H54 (cell line): ENCODE data around the gene SLC66A1.

ENCODE experiments used
- DNase-seq: peaks from one replicate; pipeline ENCODE4 v3.0.0; 2011; ENCODE audit warnings: low spot score, mixed read lengths; ENCODE audit not compliant: insufficient read length
- FAIRE-seq: peaks from 3 replicates; lab custom pipeline; 2011; peaks lifted over from hg19 to GRCh38; lab: Jason Lieb, UNC
- POLR2A ChIP-seq: IDR thresholded peaks from 2 replicates; pipeline ENCODE4 v1.6.1; 2011; ENCODE audit warnings: low read depth, mild to moderate bottlenecking, low read length

Gene SLC66A1

DNA sequence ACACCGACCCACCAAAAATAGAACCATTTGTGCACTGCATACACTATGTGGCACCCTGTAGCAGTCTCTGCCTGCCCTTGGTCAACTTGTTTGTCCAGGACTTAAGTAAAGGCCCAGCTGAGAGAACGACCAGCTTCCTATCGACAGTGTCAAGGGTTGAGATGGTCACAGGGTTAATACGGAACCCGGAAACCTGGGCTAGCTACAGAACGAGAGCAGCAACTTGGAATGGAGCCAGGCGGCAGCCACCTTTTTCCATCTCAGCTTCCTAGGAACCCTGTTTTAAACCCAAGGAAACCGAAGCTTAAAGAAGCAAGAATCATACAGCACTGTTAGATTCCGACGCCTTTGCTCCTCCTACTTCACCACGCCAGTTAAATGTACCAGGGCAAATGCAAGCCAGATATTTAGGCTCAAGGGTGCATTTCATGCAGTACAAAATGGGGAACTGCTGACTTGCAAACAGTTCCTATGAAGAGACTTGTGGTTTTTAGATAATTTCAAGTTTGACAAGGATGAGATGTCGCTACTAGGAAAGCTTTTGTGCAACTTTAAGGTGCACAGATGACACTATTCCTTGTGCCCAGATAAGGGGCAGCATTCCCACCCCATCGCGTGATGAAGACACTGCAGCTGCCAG is 35.5 kb downstream of the SLC66A1 start:
- FAIRE-seq, result no peak
- DNase-seq, result no peak
- TF ChIP-seq POLR2A, result no peak

DNA sequence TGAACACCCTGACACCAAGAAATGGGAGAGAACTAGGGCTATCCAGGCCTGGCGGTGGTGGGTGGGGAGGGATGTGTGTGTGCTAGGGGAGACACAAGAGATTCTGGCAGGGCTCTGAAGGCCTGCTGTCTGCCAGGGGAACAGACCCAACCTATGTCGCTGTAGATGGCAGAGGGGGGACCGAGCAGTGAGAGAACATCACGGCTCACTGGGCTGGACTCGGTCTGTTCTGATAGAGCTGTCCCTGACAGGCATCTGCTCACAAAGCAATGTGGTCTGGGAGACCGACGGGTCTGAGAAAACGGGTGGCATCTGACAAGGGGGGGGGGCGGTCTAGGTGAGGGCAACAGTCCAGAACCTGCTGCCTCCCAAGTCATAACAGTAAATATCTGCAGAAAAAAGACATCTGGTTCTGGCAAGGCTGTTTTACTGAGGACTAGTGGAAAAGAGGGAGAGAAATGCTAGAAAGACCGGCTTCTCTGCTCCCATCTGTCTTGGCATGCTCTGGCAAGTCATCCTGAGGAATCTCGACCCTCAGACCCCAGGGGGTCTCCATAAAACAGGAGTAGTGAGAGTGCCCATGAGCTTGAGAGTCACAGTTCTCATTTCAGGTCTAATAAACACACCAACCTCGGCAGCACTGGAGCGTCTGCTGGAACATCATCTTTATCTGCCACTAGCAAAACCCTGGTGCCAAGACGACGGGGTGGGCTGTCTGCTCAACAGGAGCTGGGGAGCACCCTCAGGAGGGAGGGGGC is 36.5 kb downstream of the SLC66A1 start:
- FAIRE-seq (no peak), DNase-seq (no peak)
- no peak for TF ChIP-seq POLR2A

DNA sequence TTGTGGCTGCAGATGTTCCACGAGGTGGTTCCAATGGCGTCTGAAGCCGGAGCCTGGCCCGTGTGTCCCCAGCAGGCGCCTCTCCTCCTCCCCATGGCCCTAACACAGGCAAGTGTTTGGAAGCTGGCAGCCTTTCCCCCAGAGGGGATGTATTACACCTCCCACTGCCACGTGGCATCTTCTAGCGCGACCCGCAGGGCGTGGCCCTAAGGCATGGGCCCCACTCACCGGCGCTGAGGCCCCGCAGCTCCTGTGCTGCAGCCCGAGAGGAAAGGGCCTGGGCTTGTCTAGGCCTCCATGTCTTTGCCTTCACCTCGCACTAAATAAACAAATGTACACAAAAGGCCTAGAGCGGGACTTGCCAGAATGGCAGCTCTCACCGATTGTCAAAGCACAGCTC is 37.9 kb downstream of the SLC66A1 start:
- DNase-seq, result no peak
- no peak for TF ChIP-seq POLR2A
- FAIRE-seq, result no peak

DNA sequence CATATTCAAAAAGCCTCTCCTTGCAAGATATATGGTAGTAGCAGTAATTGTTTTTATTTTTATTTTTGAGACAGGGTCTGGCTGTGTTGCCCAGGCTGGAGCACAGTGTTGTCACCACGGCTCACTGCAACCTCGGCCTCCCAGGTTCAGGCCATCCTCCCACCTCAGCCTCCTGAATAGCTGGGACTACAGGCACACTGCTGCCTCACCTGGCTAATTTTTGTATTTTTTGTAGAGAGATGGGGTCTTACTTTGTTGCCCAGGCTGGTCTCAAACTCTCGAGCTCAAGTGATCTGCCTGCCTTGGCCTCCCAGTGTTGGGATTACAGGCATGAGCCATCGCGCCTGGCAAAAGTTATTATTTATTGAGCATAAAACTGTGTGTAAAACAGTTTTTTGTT is 38.4 kb downstream of the SLC66A1 start:
- DNase-seq, result no peak
- TF ChIP-seq POLR2A, result no peak
- FAIRE-seq, result no peak

DNA sequence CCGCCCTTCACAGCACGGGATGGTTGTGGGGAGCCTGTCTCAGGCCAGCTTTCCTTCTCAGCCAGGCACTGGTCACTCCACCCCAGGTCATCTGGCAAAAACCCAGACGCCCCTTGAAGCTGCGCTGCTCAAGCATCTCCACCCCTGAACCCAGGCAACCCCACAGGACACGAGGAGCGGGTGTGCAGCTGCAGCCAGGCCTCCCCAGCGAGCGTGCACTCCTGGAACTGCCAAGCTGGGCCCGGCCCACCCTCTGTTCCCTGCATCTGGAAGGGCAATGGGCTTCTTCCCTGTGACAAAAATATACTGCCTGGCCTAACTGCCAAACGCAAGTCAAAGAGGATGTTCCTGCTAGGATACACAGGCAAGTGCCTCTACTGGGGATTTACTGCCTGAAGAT is 39.7 kb downstream of the SLC66A1 start:
- DNase-seq, result no peak
- no peak for TF ChIP-seq POLR2A
- no peak for FAIRE-seq

DNA sequence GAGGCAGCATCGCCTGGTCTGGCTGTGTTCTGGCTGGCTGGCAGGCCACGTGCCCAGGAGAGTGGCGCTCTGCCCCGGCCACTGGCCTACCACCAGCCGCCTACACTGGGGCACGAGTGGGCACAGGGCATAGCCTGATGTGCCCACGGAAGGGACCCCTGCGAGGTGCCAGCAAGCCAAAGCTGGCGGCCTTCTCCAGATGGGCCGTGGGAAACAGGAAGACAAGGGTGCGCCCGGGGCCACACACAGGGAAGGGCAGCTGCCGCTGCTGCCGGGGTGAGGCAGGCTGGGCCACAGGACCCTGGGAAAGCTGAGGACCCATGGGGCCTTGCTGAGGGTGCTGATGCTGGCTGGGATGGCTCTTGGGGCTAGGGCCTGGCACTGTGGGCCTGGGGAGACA is 40.7 kb downstream of the SLC66A1 start:
- no peak for TF ChIP-seq POLR2A
- DNase-seq (no peak), FAIRE-seq (no peak)

DNA sequence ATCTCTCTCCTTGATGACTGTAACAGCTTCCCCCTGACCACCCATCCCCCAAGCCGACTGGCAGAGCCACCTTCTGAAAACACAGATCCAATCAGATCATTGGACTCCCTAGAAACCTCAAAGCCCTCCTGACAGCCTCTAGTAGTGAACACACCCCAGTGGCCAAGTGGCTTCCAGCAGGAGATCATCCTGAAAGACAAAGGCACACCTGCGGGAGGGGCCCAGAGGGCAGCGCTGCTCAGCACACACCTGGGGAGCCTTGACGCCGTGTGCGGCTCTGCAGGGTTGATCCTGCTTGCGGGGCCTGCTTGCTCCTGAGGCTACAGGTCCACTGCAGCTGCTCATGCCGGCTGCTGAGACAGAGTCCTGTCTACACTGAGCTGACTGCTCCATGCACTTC is 41.5 kb downstream of the SLC66A1 start:
- no peak for FAIRE-seq
- no peak for TF ChIP-seq POLR2A
- no peak for DNase-seq

DNA sequence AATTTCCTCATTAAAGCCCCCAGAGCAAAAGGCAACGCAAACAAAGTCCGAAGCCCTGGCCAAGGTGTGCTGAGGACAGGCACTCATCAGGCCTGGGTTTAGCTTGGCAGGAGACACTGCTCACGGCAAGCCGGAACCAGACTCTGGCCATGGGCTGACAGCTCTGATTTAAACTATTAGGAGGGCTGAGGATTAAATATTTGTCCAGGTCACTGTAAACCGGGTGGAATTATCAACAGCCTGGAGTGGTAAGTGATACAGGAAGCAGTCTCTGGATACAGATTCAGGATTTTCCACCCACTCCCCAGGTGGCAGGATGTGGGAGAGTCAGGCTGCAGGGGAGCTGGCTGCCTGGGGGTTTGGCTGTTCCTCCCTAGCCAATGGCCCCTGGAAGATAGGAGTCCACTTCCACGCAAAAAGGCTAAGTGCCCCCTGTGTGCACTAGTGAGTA is 42.4 kb downstream of the SLC66A1 start:
- TF ChIP-seq POLR2A, result no peak
- no peak for DNase-seq
- no peak for FAIRE-seq

DNA sequence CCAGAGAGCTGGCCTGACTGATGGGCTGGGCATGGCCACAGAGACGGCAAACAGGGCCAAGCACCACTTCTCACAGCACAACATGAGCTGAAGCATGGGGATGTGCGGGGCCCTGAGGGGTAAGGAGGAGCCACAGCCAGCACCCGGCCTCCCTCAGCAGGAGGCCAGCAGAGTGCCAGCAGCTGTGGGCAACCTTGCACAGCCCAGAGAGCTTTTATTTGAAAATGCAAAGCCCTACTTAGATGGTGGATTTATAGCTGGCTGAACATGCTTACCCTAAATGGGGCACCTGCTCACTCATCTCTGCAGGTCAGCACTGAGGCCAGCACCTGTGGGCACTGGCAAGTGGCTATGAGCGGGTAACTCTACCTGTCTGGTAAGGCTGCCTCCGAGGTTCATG is 44.1 kb downstream of the SLC66A1 start:
- no peak for FAIRE-seq
- TF ChIP-seq POLR2A, result no peak
- no peak for DNase-seq

DNA sequence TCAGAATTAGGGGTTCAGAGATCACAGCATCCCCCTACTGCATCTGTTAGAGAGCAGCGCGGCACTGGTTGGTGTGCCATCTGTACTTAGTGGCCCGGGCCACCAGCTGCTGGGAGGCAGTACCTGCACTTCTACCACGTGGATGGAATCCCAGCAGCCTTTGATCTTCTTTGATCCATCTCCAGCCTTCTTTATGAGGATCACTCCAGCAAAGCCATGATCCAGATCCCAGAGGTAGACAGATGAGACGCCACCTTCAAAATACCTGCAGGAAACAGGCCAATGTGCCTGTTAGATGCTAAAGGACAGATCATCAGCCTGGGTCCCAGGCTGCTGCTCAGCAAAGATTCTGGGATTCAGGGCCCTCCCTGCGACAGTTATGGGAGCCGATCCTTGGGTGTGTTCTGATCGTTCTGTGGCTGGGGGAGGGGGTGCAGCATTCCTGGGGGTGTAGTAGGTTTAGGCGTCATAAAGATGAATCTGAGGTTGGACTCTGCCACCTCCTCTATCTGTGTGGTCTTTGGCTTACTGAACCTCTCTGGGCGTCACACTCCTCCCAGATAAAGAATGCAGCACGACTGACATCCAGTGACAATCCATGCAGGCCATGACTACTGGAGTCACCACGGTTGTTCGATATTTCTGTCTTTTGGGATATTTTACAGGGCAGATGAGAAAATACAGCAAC is 45.3 kb downstream of the SLC66A1 start:
- no peak for DNase-seq

DNA sequence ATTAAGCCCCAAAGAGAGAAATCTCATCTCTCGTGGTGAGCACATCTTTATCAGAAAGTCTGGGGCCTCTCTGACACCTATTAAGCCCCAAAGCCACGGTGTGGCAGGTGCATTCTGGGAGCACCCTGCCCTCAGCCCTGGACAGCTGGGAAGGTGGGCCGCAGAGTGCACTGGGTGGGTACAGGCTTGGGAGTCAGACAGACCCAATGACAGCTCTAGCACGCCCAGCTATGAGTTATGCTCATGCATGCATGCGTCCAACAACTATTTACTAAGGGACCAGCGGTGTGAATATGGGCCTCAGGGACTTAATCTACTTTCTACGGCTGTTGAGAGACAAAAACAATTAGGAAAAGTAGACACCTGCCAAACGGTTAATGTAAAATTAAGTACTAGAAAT is 46.6 kb downstream of the SLC66A1 start:
- FAIRE-seq, result no peak
- TF ChIP-seq POLR2A, result no peak
- DNase-seq, result no peak

More for the DNA sequence above, 45.3 kb downstream of the SLC66A1 start:
- no peak for TF ChIP-seq POLR2A
- FAIRE-seq, result no peak

DNA sequence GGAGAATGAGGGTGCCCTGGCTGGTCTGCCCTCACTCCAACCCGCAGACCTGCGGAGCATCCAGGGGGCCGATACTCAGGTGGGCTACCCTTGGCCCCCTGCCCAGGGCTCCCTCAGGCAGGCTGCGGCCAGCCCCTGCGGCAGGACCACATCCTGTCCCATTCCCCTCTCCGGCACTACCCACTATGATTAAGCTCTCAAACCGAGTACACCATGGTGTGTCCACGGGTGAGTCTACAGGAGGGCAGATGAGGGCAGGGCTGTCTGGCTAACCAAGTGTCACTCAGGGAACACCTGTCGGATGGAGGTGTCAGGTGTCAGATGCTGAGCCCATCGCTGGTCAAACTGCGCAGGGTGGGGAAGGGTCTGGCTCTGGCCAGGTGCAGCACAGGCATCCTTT is 47.2 kb downstream of the SLC66A1 start:
- no peak for TF ChIP-seq POLR2A
- no peak for DNase-seq
- FAIRE-seq, result no peak

DNA sequence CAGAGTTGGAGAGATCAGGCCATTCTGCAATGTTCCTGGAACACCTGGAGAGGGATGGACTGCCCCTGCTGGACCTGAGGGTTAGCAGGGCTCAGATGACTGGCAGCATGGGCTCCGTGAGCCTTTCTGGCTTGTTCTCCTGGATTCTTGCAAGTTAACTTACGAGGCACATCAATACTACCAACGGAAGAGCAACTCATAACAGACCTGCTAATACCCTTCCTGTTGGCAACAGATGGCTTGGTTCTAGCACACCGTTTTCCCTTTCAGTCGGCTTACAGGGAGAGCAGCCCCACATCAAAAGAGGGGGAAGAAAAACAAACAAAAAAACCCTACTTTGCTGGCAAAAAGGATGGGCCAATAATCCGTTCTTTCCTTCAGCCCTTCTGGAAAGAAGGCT is 47.9 kb downstream of the SLC66A1 start:
- no peak for TF ChIP-seq POLR2A
- no peak for FAIRE-seq
- DNase-seq, result no peak

DNA sequence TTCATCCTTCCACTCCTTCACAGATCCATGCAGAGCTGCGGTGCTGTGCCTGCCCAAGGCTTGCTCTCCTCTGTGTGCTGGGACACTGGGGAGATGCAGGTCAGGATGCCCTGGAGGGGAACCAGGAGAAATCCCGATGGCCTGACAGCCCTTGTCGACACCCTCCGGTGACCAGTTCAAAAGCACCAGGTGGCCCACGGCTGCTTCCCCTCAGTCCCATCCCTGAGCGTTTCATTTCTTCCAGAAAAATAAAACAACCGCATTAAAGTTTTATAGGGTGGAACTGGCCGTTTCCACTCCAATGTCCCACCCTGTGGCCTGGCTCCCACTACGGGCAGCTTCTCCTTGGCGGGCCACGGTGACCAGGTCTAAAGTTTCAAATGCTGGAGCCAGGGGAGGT is 48.3 kb downstream of the SLC66A1 start:
- no peak for TF ChIP-seq POLR2A
- no peak for FAIRE-seq
- no peak for DNase-seq

DNA sequence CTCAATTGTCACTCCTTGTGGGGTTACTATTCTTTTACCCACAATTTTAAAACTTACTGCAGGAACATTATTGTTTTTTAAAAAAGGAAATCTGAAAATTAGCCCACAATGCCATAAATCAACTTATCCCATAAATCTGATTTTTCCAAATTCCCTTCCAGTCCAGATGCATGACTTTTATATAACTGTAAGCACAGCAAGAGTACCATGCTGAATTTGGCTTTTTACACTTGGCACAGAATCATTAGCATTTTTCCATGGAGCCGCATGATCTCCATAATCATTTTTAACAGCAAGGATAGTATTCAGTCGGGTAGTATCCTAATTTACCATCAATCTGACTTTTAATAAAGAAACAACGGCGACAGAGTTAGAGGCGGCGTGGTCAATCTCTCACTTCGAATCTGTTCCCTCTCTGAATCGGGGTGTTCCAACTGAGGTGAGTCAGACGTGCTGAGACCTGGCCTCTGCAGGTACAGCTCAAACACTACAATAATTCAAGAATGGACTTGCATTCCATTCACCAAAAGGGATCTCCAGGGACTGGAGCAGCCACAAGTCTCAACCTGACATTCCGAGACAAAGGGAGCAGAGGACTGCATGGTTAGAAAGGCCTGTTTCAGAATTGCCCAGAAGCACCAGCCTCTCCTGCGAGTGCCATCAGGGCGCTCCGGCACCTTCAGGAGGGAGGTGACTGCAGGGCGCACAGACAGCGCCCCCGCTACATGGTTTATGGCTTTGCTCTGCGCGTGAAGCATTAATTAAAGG is 48.9 kb downstream of the SLC66A1 start:
- DNase-seq, result no peak
- no peak for FAIRE-seq
- no peak for TF ChIP-seq POLR2A
